ENCODE data around the gene GSTT2B. TPM values are rescaled to one million over a fixed set of nuclear protein-coding genes. Genes with fewer than 3 reads are reported as not detected.
"Not testable (repeated sequence)": the region's sequence is repeated elsewhere in the genome, so short reads cannot be mapped to it uniquely, and the experiment has no call there.

GSTT2B gene
- total and polyA plus RNA-seq, 11 donors, result 0.81 to 19.9 (median 6.6) TPM

DNA sequence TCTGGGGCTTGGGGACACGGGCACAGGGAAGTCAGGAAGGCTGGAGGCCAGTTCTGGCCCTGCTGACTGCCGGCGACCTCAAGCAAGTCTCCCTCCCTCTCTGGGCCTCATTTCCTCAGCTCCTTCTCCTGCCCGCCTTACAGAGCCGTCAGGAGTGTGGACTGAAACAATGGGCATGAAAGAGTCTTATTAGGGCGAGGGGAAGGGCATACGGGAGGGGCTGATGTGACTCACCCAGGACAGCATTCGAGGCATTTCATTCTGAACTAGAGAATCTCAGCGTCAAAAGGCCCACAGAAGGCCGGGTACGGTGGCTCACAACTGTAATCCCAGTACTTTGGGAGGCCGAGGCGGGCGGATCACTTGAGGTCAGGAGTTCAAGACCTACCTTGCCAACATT lies 20.8 kb downstream of the GSTT2B start:
- not testable (repeated sequence) for H3K4me1 ChIP-seq, H3K4me3 ChIP-seq, DNase-seq, H3K36me3 ChIP-seq, H3K9me3 ChIP-seq, ATAC-seq, H3K27ac ChIP-seq, H3K27me3 ChIP-seq
- 90 to 100% (median 93%) methylated on average over 3 to 5 of the region's 14 CpGs; no CpG with 5 or more reads in 1 of the 4 donors for WGBS, 4 donors
- intact Hi-C loops (cut with DNase I), result loop anchor here in 1 of 10 donors (10.0 kb wide), 1 partner anchor 65 kb away; the partner anchor contains the start of gene GSTT4

DNA sequence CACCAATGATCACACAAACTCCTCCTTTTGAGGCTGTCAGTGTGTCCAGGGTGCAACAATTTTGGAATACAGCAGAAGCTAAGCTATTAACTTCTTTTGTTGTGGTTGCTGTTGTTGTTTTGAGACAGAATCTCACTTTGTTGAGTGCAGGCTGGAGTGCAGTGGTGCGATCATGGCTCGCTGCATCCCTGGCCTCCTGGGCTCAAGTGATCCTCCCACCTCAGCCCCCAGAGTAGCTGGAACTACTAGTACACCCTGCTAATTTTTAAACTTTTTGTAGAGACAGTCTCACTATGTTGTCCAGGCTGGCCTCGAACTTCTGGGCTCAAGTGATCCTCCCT lies 22.0 kb downstream of the GSTT2B start:
- WGBS, 4 donors, result 60 to 96% (median 79%) methylated on average over 3 of the region's 3 CpGs
- H3K36me3 ChIP-seq, result no peaks in the 10 kb centered on the region
- peaks cover 0 to 6% (median 0%) of the 10 kb centered on the region in 12 donors for H3K4me1 ChIP-seq
- DNase-seq (no peak), ATAC-seq (no peak)
- TF ChIP-seq, protein P1, sequence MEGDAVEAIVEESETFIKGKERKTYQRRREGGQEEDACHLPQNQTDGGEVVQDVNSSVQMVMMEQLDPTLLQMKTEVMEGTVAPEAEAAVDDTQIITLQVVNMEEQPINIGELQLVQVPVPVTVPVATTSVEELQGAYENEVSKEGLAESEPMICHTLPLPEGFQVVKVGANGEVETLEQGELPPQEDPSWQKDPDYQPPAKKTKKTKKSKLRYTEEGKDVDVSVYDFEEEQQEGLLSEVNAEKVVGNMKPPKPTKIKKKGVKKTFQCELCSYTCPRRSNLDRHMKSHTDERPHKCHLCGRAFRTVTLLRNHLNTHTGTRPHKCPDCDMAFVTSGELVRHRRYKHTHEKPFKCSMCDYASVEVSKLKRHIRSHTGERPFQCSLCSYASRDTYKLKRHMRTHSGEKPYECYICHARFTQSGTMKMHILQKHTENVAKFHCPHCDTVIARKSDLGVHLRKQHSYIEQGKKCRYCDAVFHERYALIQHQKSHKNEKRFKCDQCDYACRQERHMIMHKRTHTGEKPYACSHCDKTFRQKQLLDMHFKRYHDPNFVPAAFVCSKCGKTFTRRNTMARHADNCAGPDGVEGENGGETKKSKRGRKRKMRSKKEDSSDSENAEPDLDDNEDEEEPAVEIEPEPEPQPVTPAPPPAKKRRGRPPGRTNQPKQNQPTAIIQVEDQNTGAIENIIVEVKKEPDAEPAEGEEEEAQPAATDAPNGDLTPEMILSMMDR (IDR thresholded peaks at IDR 0.05), result no peak
- TF ChIP-seq POLR2A (IDR thresholded peaks at IDR 0.05), result no peak
- no peaks in the 10 kb centered on the region for H3K9me3 ChIP-seq
- no peaks in the 10 kb centered on the region for H3K27me3 ChIP-seq
- intact Hi-C loops (cut with DNase I), result loop anchor here in 5 of 10 donors (2.0 to 10.0 kb wide), 4 partner anchors 63 to 74 kb away; partner anchors contain the start of gene GSTT4 (in 2 of the 5)
- no peak overlapping the region for H3K4me3 ChIP-seq
- peak overlapping the region in 1 of 12 donors; percentile 26 for H3K27ac ChIP-seq

DNA sequence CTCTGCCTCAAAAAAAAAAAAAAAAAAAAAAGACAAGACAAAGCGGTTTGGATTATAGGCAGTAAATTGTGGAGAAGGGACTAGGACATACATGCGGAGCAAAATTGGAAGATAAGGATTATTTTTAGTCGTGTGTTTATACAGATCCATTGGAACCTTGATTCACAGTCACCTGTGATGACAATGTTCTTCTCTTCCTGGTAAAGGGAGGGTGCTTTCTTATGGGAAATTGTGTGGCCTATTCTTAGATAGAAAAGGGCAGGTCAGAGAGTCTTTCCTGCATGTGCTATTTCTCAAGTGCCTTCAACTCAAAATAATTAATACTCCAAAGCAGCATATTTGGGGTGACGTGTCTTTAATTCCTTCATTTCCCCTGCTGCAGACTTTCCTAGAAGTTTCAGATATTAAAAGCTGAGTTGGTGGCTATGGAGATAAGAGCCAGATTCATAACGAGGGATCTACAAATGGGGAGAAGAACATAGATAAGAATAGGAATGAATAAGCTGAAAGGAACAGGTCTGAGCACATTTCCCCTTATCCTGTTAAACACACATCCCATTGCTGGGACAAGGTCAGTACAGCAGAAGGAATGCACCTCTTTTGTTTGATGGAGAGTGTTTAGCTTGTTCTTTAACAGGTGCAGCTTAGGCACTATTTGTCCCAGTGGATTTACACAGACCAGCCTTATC lies 22.5 kb downstream of the GSTT2B start:
- TF ChIP-seq, protein P1 (IDR thresholded peaks at IDR 0.05), result no peak
- no peak for TF ChIP-seq POLR2A (IDR thresholded peaks at IDR 0.05)
- Histone ChIP-seq H3K4me3 (no peak overlapping the region), H3K9me3 (no peaks in the 10 kb centered on the region), H3K36me3 (no peaks in the 10 kb centered on the region), H3K4me1 (peaks cover 0 to 6% (median 0%) of the 10 kb centered on the region in 12 donors), H3K27me3 (no peaks in the 10 kb centered on the region), H3K27ac (peak overlapping the region in 1 of 12 donors; percentile 26)
- ATAC-seq (peak in 1 of 4 donors; percentile 75), DNase-seq (no peak)
- WGBS, 4 donors, result 39 to 63% (median 46%) methylated on average over 5 of the region's 5 CpGs
- intact Hi-C loops (cut with DNase I), result loop anchor here in 5 of 10 donors (2.0 to 10.0 kb wide), 4 partner anchors 64 to 74 kb away; partner anchors contain the start of gene GSTT4 (in 2 of the 5)

- H3K27ac ChIP-seq, result no peak overlapping the region
- peaks cover 0 to 25% (median 5%) of the 10 kb centered on the region in 12 donors for H3K9me3 ChIP-seq
- TF ChIP-seq POLR2A (IDR thresholded peaks at IDR 0.05), result no peak
- TF ChIP-seq, protein P1 (IDR thresholded peaks at IDR 0.05), result no peak
- H3K4me1 ChIP-seq, result no peaks in the 10 kb centered on the region
- H3K36me3 ChIP-seq, result peaks cover 0 to 62% (median 17%) of the 10 kb centered on the region in 9 donors
- no peak overlapping the region for H3K4me3 ChIP-seq
- DNase-seq (no peak), ATAC-seq (no peak)
- intact Hi-C loops (cut with DNase I), result loop anchor here in 1 of 10 donors (5.0 kb wide), 1 partner anchor 46 kb away; the partner anchor contains the start of gene DDT
- no peaks in the 10 kb centered on the region for H3K27me3 ChIP-seq
- 75 to 82% (median 79%) methylated on average over 14 of the region's 14 CpGs for WGBS, 4 donors
These were observed 34.4 kb downstream of the GSTT2B start for GRCh38 chr22:23926561-23926960.

Measured in heart left ventricle (tissue), 16 donors.